ENCODE data around the gene PMFBP1.

The PMFBP1 gene

GRCh38 chr16:72172105-72173034 lies at the start of gene PMFBP1:
Gene PMFBP1, minus strand, starts transcription at chr16:72172155. Its CDS starts 947 bp downstream, at chr16:72171208.
- in situ Hi-C loops (cut with HindIII; ENCODE audit: low pct_ligation_motif_present, low pct_unique_long_range_greater_than_20kb, low sequenced_read_pairs) = no loop called here
- DNase-seq = peak; percentile 30

GRCh38 chr16:72221630-72222024 lies 49.7 kb upstream of the PMFBP1 start:
- no peak for DNase-seq
- in situ Hi-C loops (cut with HindIII; ENCODE audit: low pct_ligation_motif_present, low pct_unique_long_range_greater_than_20kb, low sequenced_read_pairs) = no loop called here

- DNase-seq = no peak
- in situ Hi-C loops (cut with HindIII; ENCODE audit: low pct_ligation_motif_present, low pct_unique_long_range_greater_than_20kb, low sequenced_read_pairs) = no loop called here
Observed at GRCh38 chr16:72220875-72221629, 49.1 kb upstream of the PMFBP1 start.

- DNase-seq = no peak
- in situ Hi-C loops (cut with HindIII; ENCODE audit: low pct_ligation_motif_present, low pct_unique_long_range_greater_than_20kb, low sequenced_read_pairs) = no loop called here
Observed at GRCh38 chr16:72219282-72219681, 47.3 kb upstream of the PMFBP1 start.

GRCh38 chr16:72216767-72217166 lies 44.8 kb upstream of the PMFBP1 start:
- no peak for DNase-seq
- in situ Hi-C loops (cut with HindIII; ENCODE audit: low pct_ligation_motif_present, low pct_unique_long_range_greater_than_20kb, low sequenced_read_pairs) = no loop called here

GRCh38 chr16:72214821-72215220 lies 42.9 kb upstream of the PMFBP1 start:
- DNase-seq = no peak

GRCh38 chr16:72211110-72211509 lies 39.2 kb upstream of the PMFBP1 start:
- no peak for DNase-seq
- in situ Hi-C loops (cut with HindIII; ENCODE audit: low pct_ligation_motif_present, low pct_unique_long_range_greater_than_20kb, low sequenced_read_pairs) = no loop called here

More at GRCh38 chr16:72214821-72215220, 42.9 kb upstream of the PMFBP1 start:
- in situ Hi-C loops (cut with HindIII; ENCODE audit: low pct_ligation_motif_present, low pct_unique_long_range_greater_than_20kb, low sequenced_read_pairs) = no loop called here

GRCh38 chr16:72210555-72210954 lies 38.6 kb upstream of the PMFBP1 start:
- no peak for DNase-seq
- in situ Hi-C loops (cut with HindIII; ENCODE audit: low pct_ligation_motif_present, low pct_unique_long_range_greater_than_20kb, low sequenced_read_pairs) = no loop called here

GRCh38 chr16:72210072-72210471 lies 38.1 kb upstream of the PMFBP1 start:
- DNase-seq = no peak
- in situ Hi-C loops (cut with HindIII; ENCODE audit: low pct_ligation_motif_present, low pct_unique_long_range_greater_than_20kb, low sequenced_read_pairs) = no loop called here

GRCh38 chr16:72206299-72206698 lies 34.3 kb upstream of the PMFBP1 start:
- no peak for DNase-seq
- in situ Hi-C loops (cut with HindIII; ENCODE audit: low pct_ligation_motif_present, low pct_unique_long_range_greater_than_20kb, low sequenced_read_pairs) = no loop called here

GRCh38 chr16:72203401-72203800 lies 31.4 kb upstream of the PMFBP1 start:
- no peak for DNase-seq
- in situ Hi-C loops (cut with HindIII; ENCODE audit: low pct_ligation_motif_present, low pct_unique_long_range_greater_than_20kb, low sequenced_read_pairs) = no loop called here

GRCh38 chr16:72202014-72202413 lies 30.1 kb upstream of the PMFBP1 start:
- DNase-seq = no peak
- in situ Hi-C loops (cut with HindIII; ENCODE audit: low pct_ligation_motif_present, low pct_unique_long_range_greater_than_20kb, low sequenced_read_pairs) = no loop called here

GRCh38 chr16:72201387-72201786 lies 29.4 kb upstream of the PMFBP1 start:
- in situ Hi-C loops (cut with HindIII; ENCODE audit: low pct_ligation_motif_present, low pct_unique_long_range_greater_than_20kb, low sequenced_read_pairs) = no loop called here
- no peak for DNase-seq

- DNase-seq = no peak
- in situ Hi-C loops (cut with HindIII; ENCODE audit: low pct_ligation_motif_present, low pct_unique_long_range_greater_than_20kb, low sequenced_read_pairs) = no loop called here
Observed at GRCh38 chr16:72199761-72200337, 27.9 kb upstream of the PMFBP1 start.

GRCh38 chr16:72198771-72199201 lies 26.8 kb upstream of the PMFBP1 start:
- DNase-seq = no peak
- in situ Hi-C loops (cut with HindIII; ENCODE audit: low pct_ligation_motif_present, low pct_unique_long_range_greater_than_20kb, low sequenced_read_pairs) = no loop called here

- DNase-seq = no peak
- in situ Hi-C loops (cut with HindIII; ENCODE audit: low pct_ligation_motif_present, low pct_unique_long_range_greater_than_20kb, low sequenced_read_pairs) = no loop called here
Observed at GRCh38 chr16:72198021-72198711, 26.2 kb upstream of the PMFBP1 start.

GRCh38 chr16:72197545-72197944 lies 25.6 kb upstream of the PMFBP1 start:
- no peak for DNase-seq
- in situ Hi-C loops (cut with HindIII; ENCODE audit: low pct_ligation_motif_present, low pct_unique_long_range_greater_than_20kb, low sequenced_read_pairs) = no loop called here

GRCh38 chr16:72195609-72196008 lies 23.7 kb upstream of the PMFBP1 start:
- in situ Hi-C loops (cut with HindIII; ENCODE audit: low pct_ligation_motif_present, low pct_unique_long_range_greater_than_20kb, low sequenced_read_pairs) = no loop called here
- DNase-seq = no peak

GRCh38 chr16:72191551-72191950 lies 19.6 kb upstream of the PMFBP1 start:
- DNase-seq = no peak
- in situ Hi-C loops (cut with HindIII; ENCODE audit: low pct_ligation_motif_present, low pct_unique_long_range_greater_than_20kb, low sequenced_read_pairs) = no loop called here
